ENCODE measurements around the gene SVBP.

The SVBP gene

DNA sequence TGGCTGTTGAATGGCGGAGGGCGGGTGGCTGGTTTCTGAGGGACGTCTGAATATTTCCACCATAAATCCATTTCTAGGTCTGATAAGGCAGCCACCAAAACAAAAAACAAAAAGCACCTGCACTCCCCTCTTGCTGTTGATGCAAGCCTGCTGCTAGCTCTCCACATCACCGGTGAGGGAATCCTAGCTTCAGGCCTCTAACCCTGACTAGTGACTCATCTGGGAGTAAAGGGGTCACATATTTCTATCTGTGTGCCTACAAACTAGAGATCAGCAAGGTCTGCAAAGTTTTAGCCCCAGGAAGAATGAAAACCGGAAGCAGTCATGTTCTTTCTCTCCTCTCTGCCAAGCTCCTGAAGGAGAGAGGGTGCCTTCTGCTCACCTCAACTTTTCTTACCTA is 10.6 kb downstream of the SVBP start:
- in situ Hi-C loops (cut with HindIII; ENCODE audit: low sequenced_read_pairs): no loop called here

GRCh38 chr1:42806171-42806570 is 11.0 kb downstream of the SVBP start:
- in situ Hi-C loops (cut with HindIII; ENCODE audit: low sequenced_read_pairs): no loop called here

- in situ Hi-C loops (cut with HindIII; ENCODE audit: low sequenced_read_pairs): no loop called here
Observed at GRCh38 chr1:42801832-42802473, 15.2 kb downstream of the SVBP start.

DNA sequence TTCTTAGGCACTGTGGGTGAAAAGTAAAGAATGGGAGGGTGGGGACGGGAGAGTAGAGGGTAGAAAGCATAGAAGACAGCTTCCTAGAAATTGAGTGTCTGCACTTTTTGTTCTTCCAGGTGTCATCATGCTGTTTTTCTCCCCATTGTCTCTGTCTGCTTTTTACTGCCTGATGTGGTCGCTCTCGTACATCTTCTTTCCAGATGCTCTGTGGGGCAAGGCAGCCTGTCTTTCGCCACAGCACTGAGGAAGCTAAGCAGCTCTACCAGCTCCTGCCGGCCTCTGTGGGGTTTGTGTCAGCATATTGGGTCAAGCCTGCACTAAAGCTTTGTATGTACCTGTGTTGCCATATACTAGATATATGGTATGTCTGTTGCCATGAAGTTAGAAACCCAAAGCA is 19.2 kb downstream of the SVBP start:
- in situ Hi-C loops (cut with HindIII; ENCODE audit: low sequenced_read_pairs): loop anchor here (10.0 kb wide), 1 partner anchor 73 kb away; no protein-coding TSS in a partner anchor

DNA sequence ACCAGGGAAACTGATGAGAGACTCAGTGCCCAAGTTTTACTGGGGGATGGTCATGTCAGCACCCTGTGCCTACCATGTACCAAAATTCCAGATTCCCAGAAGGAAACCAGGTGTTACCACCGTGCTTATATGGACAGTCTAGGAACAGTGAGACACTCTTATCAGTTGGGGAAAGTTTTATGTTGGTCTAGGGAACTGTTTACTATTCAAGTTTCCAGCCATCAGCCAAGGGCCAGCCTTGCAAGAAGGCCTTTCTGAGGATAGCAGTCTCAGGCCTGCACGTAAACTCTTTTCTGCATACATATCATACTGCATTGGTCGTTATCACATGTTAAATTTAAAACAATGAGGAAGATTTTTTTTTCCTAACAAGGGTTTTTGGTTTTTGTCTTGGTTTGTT is 19.8 kb downstream of the SVBP start:
- in situ Hi-C loops (cut with HindIII; ENCODE audit: low sequenced_read_pairs): loop anchor here (10.0 kb wide), 1 partner anchor 73 kb away; no protein-coding TSS in a partner anchor

- in situ Hi-C loops (cut with HindIII; ENCODE audit: low sequenced_read_pairs): loop anchor here (10.0 kb wide), 1 partner anchor 69 kb away; no protein-coding TSS in a partner anchor
Observed at GRCh38 chr1:42793824-42794223, 23.4 kb downstream of the SVBP start.

DNA sequence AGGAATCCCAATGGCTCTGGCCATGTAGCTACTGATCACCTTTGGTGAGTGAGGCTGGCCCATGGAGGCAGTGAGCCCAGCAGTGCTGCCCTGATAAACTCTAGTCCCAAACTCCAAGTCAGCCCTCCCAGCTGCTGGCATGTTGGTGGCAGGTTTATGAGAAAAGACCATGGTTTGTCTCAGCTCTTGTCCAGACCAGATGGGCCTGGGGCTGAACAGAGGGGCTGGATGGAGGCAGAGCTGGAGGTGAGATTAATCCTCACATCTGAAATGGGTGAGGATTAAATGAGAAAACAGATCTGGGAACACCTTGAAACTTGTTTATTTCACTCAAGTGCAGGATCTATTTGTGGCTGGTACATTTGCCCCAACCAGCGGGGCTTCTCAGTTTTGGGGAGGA is 29.2 kb downstream of the SVBP start:
- in situ Hi-C loops (cut with HindIII; ENCODE audit: low sequenced_read_pairs): no loop called here

DNA sequence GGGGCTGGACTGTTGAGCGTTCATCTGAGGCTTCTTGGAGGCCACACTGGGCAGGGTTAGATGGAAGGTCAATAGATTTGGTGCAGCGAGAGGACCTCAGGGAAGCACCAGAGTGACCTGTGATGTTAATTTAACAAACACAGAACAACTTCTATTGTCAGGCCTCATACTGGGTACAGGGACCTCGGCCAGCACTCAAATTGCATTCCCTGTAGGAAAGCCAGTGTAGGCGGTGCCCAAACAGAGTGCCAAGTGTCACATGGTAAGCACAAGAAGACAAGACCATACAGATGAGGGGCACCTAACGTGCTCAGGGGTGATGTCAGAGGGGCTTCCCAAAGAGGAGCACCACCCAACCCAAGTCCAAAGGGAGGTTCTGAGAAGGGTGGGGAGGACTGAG is 31.1 kb downstream of the SVBP start:
- in situ Hi-C loops (cut with HindIII; ENCODE audit: low sequenced_read_pairs): no loop called here

DNA sequence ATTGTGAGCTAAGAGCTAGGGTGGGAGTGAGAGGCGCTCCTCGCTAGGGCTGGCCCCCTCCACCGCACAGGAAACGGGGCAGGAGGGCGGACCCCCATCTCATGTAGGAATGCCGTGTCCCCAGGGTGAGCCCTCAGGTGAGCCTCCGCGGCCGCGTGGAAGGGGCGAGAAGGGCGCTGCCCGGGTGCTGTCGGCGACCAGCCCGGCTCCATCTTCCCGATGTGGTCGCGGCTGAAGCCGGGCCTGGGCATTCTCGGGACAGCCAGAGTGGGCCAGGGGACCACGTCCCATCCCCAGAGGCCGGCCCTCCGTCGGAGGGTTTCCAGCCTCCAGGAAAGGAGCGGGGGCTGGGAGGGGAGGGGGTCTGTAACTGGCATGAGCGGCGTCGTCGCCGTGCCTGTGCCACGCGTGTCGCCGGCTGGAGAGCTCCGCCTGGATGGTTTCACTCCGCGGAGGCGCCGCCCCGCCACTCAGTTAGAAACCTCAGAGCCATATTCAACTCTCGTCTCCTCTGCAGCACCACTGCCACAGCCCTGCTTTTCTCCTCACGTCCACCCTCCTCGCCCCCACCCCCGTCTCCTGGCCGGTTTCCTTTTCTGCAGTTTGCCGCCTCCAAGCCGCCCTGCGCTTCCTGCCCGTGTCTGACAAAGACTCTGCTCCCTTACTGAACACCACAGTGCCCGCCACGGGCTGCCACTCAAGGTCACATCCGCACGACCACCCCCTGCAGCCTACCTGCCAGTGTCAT is 32.1 kb downstream of the SVBP start, which contains the start of gene TMEM269:
TSS of gene TMEM269 (plus strand) at position 46 of the 748 bp plus-strand sequence. CDS start 4,903 bp downstream, outside the sequence.
- in situ Hi-C loops (cut with HindIII; ENCODE audit: low sequenced_read_pairs): no loop called here

- in situ Hi-C loops (cut with HindIII; ENCODE audit: low sequenced_read_pairs): no loop called here
Observed at GRCh38 chr1:42784547-42784945, 32.7 kb downstream of the SVBP start.

DNA sequence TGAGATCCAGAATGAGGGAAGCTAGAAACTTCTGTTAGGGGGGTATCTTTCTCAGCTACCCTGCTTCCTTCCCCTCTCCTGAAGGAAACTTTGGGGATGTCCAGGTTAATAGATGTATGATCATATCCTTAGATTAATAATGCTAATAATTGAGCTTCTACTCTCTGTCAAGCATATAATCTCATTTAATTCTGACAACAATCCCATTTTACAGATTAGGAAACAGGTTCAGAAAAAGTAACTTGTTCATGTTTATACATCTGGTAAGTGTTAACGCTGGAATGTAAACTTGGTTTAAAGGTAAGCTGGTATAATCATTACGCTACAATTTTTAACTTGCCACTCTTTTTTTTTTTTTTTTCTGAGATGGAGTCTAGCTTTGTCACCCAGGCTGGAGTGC is 34.1 kb downstream of the SVBP start:
- in situ Hi-C loops (cut with HindIII; ENCODE audit: low sequenced_read_pairs): no loop called here

- in situ Hi-C loops (cut with HindIII; ENCODE audit: low sequenced_read_pairs): no loop called here
Observed at GRCh38 chr1:42780176-42780575, 37.0 kb downstream of the SVBP start.

DNA sequence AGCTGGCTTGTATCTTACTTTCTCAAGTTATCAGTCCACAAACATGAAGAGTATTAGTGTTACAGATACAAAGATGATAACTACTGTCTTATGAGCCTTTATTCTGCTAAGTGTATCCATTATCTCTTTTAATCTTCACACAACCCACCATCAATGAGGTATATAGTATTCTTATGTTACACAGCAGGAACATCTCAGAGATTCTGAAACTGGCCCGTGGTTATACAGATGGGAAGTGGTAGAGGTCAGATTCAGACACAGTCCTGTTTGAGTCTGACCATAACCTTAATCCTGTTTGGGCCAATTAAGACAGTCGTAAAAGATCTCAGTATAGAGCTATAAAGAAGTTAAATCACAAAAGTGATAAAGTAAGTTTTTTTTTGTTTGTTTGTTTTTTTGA is 37.5 kb downstream of the SVBP start:
- in situ Hi-C loops (cut with HindIII; ENCODE audit: low sequenced_read_pairs): no loop called here

- in situ Hi-C loops (cut with HindIII; ENCODE audit: low sequenced_read_pairs): no loop called here
Observed at GRCh38 chr1:42777852-42778251, 39.3 kb downstream of the SVBP start.

DNA sequence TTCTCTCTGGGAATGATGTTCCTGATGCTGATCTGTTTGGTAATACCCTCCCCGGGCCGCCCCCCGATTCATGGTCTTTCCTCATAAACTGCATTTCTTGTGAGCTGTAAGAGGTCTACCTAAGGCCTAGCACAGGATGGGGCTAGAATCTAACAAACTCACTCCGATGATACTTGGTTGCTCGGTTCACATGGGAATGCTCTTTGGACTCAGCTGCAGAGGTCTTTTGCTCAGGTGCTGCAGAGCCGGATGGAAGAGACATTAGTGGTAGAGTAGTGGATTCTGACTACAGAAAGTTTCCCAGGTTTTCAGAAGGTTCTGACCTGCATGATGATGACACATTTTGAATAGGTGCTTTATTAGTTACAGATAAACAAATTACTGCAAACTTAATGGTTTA is 40.7 kb downstream of the SVBP start:
- in situ Hi-C loops (cut with HindIII; ENCODE audit: low sequenced_read_pairs): no loop called here

- in situ Hi-C loops (cut with HindIII; ENCODE audit: low sequenced_read_pairs): no loop called here
Observed at GRCh38 chr1:42774928-42775526, 42.2 kb downstream of the SVBP start.

DNA sequence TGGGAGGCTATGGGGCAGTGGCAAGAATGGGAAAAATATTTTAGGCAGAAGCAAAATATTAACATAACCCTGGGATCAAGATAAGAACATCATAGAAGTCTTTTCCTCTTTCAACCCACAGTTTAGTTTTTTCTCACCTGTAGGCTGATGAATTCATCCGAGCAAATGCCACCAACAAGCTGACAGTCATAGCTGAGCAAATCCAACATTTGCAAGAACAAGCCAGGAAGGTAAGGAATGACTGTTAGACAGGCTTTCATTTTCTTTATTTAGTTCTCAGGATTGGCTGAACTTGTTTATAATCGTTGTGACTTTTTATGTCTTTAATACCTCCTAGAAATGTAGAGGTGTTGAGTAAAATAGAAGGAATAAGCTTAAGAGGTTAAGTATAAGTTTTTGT is 43.8 kb downstream of the SVBP start:
- in situ Hi-C loops (cut with HindIII; ENCODE audit: low sequenced_read_pairs): no loop called here

GRCh38 chr1:42769811-42770210 is 47.4 kb downstream of the SVBP start:
- in situ Hi-C loops (cut with HindIII; ENCODE audit: low sequenced_read_pairs): no loop called here

GRCh38 chr1:42768172-42768571 is 49.0 kb downstream of the SVBP start:
- in situ Hi-C loops (cut with HindIII; ENCODE audit: low sequenced_read_pairs): no loop called here

- in situ Hi-C loops (cut with HindIII; ENCODE audit: low sequenced_read_pairs): no loop called here
Observed at GRCh38 chr1:42767510-42768000, 49.6 kb downstream of the SVBP start.

- in situ Hi-C loops (cut with HindIII; ENCODE audit: low sequenced_read_pairs): no loop called here
Observed at GRCh38 chr1:42766741-42767509, 50.3 kb downstream of the SVBP start, which contains the start of the genes C1orf50 and P3H1. Gene C1orf50, plus strand, starts transcription at chr1:42767249. Its CDS starts 63 bp downstream, at chr1:42767312. Gene P3H1, minus strand, starts transcription at chr1:42767028. Its CDS starts 57 bp downstream, at chr1:42766971.

Data from DLD1 (cell line).